Smooth muscle cell (in vitro differentiated cells): Measurements from ENCODE around the gene C1QTNF7. TPM values are rescaled to one million over a fixed set of nuclear protein-coding genes. Genes with fewer than 3 reads are reported as not detected.
A peak's percentile ranks its signal among the peaks of the same experiment; 100 is the strongest.

Experiments used
- DNase-seq: peaks from one replicate; lab custom pipeline; 2025; ENCODE audit not compliant: unreplicated experiment; lab: John Stamatoyannopoulos, UW
- H2AFZ ChIP-seq: fragments of 200-600 bp; sonication (generic); 2 replicates; pipeline ENCODE4 v1.6.0; 2016; ENCODE audit warnings: antibody characterized with exemption, low read depth, mild to moderate bottlenecking
- H3F3A ChIP-seq: fragments of 200-600 bp; sonication (generic); 2 replicates; pipeline ENCODE4 v1.6.0; 2017; ENCODE audit warnings: antibody characterized with exemption, low read depth
- H3K27ac ChIP-seq: fragments of 200-600 bp; sonication (generic); 2 replicates; pipeline ENCODE4 v1.5.1; 2016; ENCODE audit warnings: low read depth, mild to moderate bottlenecking
- H3K27me3 ChIP-seq: fragments of 200-600 bp; sonication (generic); 2 replicates; pipeline ENCODE4 v1.6.1; 2016; ENCODE audit warnings: low read depth, mild to moderate bottlenecking
- H3K36me3 ChIP-seq: fragments of 200-600 bp; sonication (generic); 2 replicates; pipeline ENCODE4 v1.5.1; 2016; ENCODE audit warnings: low read depth
- H3K4me1 ChIP-seq: fragments of 200-600 bp; sonication (generic); 2 replicates; pipeline ENCODE4 v1.5.1; 2016; ENCODE audit warnings: low read depth
- H3K4me2 ChIP-seq: fragments of 200-600 bp; sonication (generic); 2 replicates; pipeline ENCODE4 v1.6.0; 2016; ENCODE audit warnings: mild to moderate bottlenecking
- H3K4me3 ChIP-seq: fragments of 200-600 bp; sonication (generic); 2 replicates; pipeline ENCODE4 v1.5.1; 2016; ENCODE audit warnings: mild to moderate bottlenecking
- H3K79me2 ChIP-seq: fragments of 200-600 bp; sonication (generic); 2 replicates; pipeline ENCODE4 v1.6.0; 2016; ENCODE audit warnings: low read depth, mild to moderate bottlenecking
- H3K9ac ChIP-seq: fragments of 200-600 bp; sonication (generic); 2 replicates; pipeline ENCODE4 v1.6.0; 2016; ENCODE audit warnings: low read depth
- H3K9me3 ChIP-seq: fragments of 200-600 bp; sonication (generic); replicated peaks from 2 replicates; pipeline ENCODE4 v1.5.1; 2016; ENCODE audit warnings: low read depth
- H4K20me1 ChIP-seq: fragments of 200-600 bp; sonication (generic); 2 replicates; pipeline ENCODE4 v1.6.0; 2016; ENCODE audit warnings: low read depth
- WGBS: methylation state at CpG from one replicate; pipeline ENCODE4 v1.1.7; 2016; ENCODE audit warnings: low lambda C conversion rate; 5-methylcytosine and 5-hydroxymethylcytosine counted together
- polyA plus RNA-seq: library from polyadenylated mRNA; unstranded; fragments of >200 nt; fragmentation: Nextera tagmentation; extraction: Ambion mirVana; gene quantifications from 2 replicates; pipeline ENCODE4 v1.2.1, GENCODE V29; 2016
- total RNA-seq: library from RNA; depleted of rRNA; stranded (reverse); fragments of >200 nt; gene quantifications from 2 replicates; pipeline ENCODE4 v1.2.3, GENCODE V29; 2014
- TF ChIP-seq, protein P1 (sequence below): fragments of 200-600 bp; sonication (generic); IDR thresholded peaks from 2 replicates; pipeline ENCODE4 v1.5.1; 2017; ENCODE audit warnings: borderline replicate concordance, mild to moderate bottlenecking, antibody characterized with exemption; ENCODE audit not compliant: insufficient read depth, poor library complexity, severe bottlenecking

Gene C1QTNF7
- total and polyA plus RNA-seq, 2 experiments from 2014 or later = 2.3 to 5.3 TPM

DNA sequence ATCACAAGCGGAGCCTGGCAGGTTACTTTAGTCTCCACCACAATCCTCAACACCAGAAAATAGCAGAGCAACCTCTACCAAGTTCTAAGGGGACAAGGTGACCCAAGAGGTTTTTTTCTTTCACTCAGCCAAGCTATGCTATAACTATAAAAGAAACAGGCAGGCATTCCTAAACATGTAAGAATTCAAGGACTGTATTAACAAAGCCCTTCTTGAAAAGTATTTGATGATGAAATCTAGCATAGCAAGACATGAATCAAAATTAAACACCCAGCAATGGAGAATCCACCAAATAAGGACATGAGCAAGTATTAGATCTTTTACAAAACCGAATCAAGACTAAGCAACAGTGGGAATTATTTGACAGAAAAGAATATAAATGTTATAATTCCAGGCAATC, 25.7 kb upstream of the C1QTNF7 start:
- no peak overlapping the region for H3K4me3 ChIP-seq
- H3K36me3 ChIP-seq = no peaks in the 10 kb centered on the region
- no peaks in the 10 kb centered on the region for H3K4me1 ChIP-seq
- no peak overlapping the region for H3K9ac ChIP-seq
- H2AFZ ChIP-seq = peak overlapping the region; percentile 40
- peaks cover 5% of the 10 kb centered on the region for H3F3A ChIP-seq
- TF ChIP-seq, protein P1, sequence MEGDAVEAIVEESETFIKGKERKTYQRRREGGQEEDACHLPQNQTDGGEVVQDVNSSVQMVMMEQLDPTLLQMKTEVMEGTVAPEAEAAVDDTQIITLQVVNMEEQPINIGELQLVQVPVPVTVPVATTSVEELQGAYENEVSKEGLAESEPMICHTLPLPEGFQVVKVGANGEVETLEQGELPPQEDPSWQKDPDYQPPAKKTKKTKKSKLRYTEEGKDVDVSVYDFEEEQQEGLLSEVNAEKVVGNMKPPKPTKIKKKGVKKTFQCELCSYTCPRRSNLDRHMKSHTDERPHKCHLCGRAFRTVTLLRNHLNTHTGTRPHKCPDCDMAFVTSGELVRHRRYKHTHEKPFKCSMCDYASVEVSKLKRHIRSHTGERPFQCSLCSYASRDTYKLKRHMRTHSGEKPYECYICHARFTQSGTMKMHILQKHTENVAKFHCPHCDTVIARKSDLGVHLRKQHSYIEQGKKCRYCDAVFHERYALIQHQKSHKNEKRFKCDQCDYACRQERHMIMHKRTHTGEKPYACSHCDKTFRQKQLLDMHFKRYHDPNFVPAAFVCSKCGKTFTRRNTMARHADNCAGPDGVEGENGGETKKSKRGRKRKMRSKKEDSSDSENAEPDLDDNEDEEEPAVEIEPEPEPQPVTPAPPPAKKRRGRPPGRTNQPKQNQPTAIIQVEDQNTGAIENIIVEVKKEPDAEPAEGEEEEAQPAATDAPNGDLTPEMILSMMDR = no peak
- DNase-seq = no peak
- H3K27ac ChIP-seq = no peak overlapping the region
- H3K4me2 ChIP-seq = peak overlapping the region; percentile 61
- no peaks in the 10 kb centered on the region for H3K9me3 ChIP-seq
- WGBS = 67% methylated on average over 2 of the region's 2 CpGs
- H4K20me1 ChIP-seq = no peaks in the 10 kb centered on the region
- no peaks in the 10 kb centered on the region for H3K79me2 ChIP-seq
- H3K27me3 ChIP-seq = no peaks in the 10 kb centered on the region

DNA sequence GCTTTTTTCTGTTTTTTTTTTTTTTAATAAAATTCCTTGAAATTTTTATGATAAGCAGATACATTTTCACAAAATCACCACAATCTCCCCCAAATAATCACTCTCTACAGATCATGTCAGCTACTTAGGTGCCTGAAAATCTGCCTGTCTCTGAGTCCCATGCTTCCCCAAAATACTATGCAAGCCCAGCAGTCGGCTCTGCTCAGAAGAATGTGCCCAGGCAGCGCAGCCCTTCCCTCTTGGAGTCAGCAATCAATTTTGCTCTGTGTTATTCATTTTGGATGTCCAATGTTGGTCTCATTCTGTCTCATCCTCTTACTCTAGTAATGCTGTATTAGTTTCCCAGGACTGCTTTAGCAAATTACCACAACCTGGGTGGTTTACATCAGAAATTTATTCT, 24.9 kb upstream of the C1QTNF7 start:
- H3K27me3 ChIP-seq = no peaks in the 10 kb centered on the region
- peak overlapping the region; percentile 61 for H3K4me2 ChIP-seq
- TF ChIP-seq, protein P1 = no peak
- no peak overlapping the region for H3K4me3 ChIP-seq
- no peaks in the 10 kb centered on the region for H3K4me1 ChIP-seq
- H4K20me1 ChIP-seq = no peaks in the 10 kb centered on the region
- no peaks in the 10 kb centered on the region for H3K9me3 ChIP-seq
- no peak overlapping the region for H2AFZ ChIP-seq
- DNase-seq = no peak
- WGBS = 64% methylated on average over 2 of the region's 2 CpGs
- no peaks in the 10 kb centered on the region for H3K36me3 ChIP-seq
- H3K9ac ChIP-seq = no peak overlapping the region
- peaks cover 5% of the 10 kb centered on the region for H3F3A ChIP-seq
- H3K79me2 ChIP-seq = no peaks in the 10 kb centered on the region
- no peak overlapping the region for H3K27ac ChIP-seq

DNA sequence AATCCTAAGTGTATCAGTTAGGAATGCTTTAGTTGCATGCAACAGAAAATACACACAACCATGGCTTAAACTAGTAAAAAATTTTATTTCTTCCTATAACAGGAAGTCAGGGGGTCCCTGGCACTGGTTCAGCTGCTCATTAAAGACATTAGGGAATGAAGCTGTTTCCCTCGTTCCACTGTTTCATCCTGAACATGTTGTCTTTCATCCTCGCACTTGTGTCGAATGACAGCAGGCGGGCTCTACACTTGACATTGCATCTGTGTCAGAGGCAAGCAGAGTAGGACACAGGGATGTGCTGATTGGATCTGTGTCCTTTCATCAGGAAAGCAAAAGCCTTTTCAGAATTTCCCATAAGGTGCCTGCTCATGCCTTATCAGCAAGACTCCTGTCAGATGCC, 22.8 kb upstream of the C1QTNF7 start:
- H3K4me1 ChIP-seq = no peaks in the 10 kb centered on the region
- DNase-seq = no peak
- H2AFZ ChIP-seq = no peak overlapping the region
- H3K79me2 ChIP-seq = no peaks in the 10 kb centered on the region
- H3K4me3 ChIP-seq = no peak overlapping the region
- no peak overlapping the region for H3K27ac ChIP-seq
- peaks cover 5% of the 10 kb centered on the region for H3F3A ChIP-seq
- H4K20me1 ChIP-seq = no peaks in the 10 kb centered on the region
- H3K36me3 ChIP-seq = no peaks in the 10 kb centered on the region
- TF ChIP-seq, protein P1 = no peak
- H3K9me3 ChIP-seq = no peaks in the 10 kb centered on the region
- no peak overlapping the region for H3K9ac ChIP-seq
- no peaks in the 10 kb centered on the region for H3K27me3 ChIP-seq
- H3K4me2 ChIP-seq = no peak overlapping the region
- WGBS = 72% methylated on average over 4 of the region's 4 CpGs

DNA sequence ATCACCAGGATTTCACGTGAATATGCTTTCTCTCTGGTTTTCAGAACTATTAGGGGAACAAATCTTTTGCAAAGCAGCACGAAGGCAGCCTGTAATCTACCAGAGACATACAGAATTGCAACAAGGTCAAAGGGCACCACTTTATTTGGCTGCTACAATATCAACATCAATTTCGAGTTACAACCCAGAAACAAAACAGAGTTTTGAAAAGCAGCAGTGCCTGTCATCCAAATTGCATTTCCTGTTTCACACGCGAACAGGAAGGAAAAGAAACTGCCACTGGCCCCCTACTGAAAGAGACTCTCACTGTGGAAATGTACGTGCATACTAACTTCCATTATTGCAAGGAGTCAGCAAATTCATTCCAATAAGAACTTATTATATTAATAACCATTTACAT, 17.1 kb upstream of the C1QTNF7 start:
- Histone ChIP-seq H3K4me2 (peak overlapping the region; percentile 34), H3F3A (no peaks in the 10 kb centered on the region), H4K20me1 (no peaks in the 10 kb centered on the region), H3K4me1 (no peaks in the 10 kb centered on the region), H3K9me3 (no peaks in the 10 kb centered on the region), H2AFZ (no peak overlapping the region), H3K79me2 (no peaks in the 10 kb centered on the region), H3K9ac (no peak overlapping the region), H3K36me3 (no peaks in the 10 kb centered on the region), H3K27me3 (no peaks in the 10 kb centered on the region), H3K4me3 (no peak overlapping the region), H3K27ac (no peak overlapping the region)
- WGBS = 31% methylated on average over 6 of the region's 6 CpGs
- no peak for DNase-seq
- TF ChIP-seq, protein P1 = no peak
